DND-41 (cell line): Measurements from ENCODE around the gene FHIT.

ENCODE experiments used
- ATAC-seq: fragments of 200-7000 bp; cut with Tn5 transposase; 3 replicates; pipeline ENCODE4 v1.9.1; 2021; ENCODE audit warnings: low read depth; ENCODE audit not compliant: insufficient read depth
- DNase-seq: peaks from one replicate; pipeline ENCODE4 v3.0.0-alpha.2; 2020
- H2AFZ ChIP-seq: 2 replicates; pipeline ENCODE4 v1.6.0; 2012; ENCODE audit warnings: low read depth, low read length
- H3K27ac ChIP-seq: 2 replicates; pipeline ENCODE4 v1.5.1; 2012; ENCODE audit warnings: low read length, inconsistent platforms
- H3K27me3 ChIP-seq: fragments of 200-600 bp; sonication (generic); 2 replicates; pipeline ENCODE4 v1.6.0; 2012; ENCODE audit warnings: low read length, mild to moderate bottlenecking, inconsistent platforms; ENCODE audit not compliant: insufficient read depth, poor library complexity
- H3K36me3 ChIP-seq: 2 replicates; pipeline ENCODE4 v1.5.1; 2012; ENCODE audit warnings: low read length, inconsistent platforms; ENCODE audit not compliant: insufficient read depth
- H3K4me1 ChIP-seq: 2 replicates; pipeline ENCODE4 v1.5.1; 2012; ENCODE audit warnings: mild to moderate bottlenecking, low read length; ENCODE audit not compliant: insufficient read depth
- H3K4me2 ChIP-seq: 2 replicates; pipeline ENCODE4 v1.6.0; 2012; ENCODE audit warnings: mild to moderate bottlenecking, moderate library complexity, low read length, inconsistent platforms; ENCODE audit not compliant: insufficient read depth
- H3K4me3 ChIP-seq, 2 experiments: fragments of 200-600 bp in 1 of 2; shearing (Covaris generic) in 1 of 2; 2 replicates each; pipeline ENCODE4 v1.5.1; 2012 to 2016; ENCODE audit warnings: inconsistent platforms in 2 of 2, low read length in 2 of 2, mild to moderate bottlenecking in 2 of 2, low read depth in 1 of 2, moderate library complexity in 1 of 2
- H3K79me2 ChIP-seq: 2 replicates; pipeline ENCODE4 v1.6.0; 2012; ENCODE audit warnings: low read length, inconsistent platforms; ENCODE audit not compliant: insufficient read depth
- H3K9ac ChIP-seq: 2 replicates; pipeline ENCODE4 v1.6.0; 2012; ENCODE audit warnings: low read depth, mild to moderate bottlenecking, inconsistent platforms, low read length, moderate library complexity
- H3K9me3 ChIP-seq: 2 replicates; pipeline ENCODE4 v1.5.1; 2012; ENCODE audit warnings: low read length, moderate library complexity, mild to moderate bottlenecking, inconsistent platforms; ENCODE audit not compliant: insufficient read depth, severe bottlenecking
- H4K20me1 ChIP-seq: 2 replicates; pipeline ENCODE4 v1.6.0; 2012; ENCODE audit warnings: low read length; ENCODE audit not compliant: insufficient read depth
- EZH2 ChIP-seq: IDR thresholded peaks from 3 replicates; pipeline ENCODE4 v1.6.1; 2012; ENCODE audit warnings: borderline replicate concordance, low read depth, mild to moderate bottlenecking, moderate library complexity, low read length, inconsistent platforms; ENCODE audit not compliant: severe bottlenecking
- TF ChIP-seq, protein P1 (sequence below): IDR thresholded peaks from 2 replicates; pipeline ENCODE4 v1.5.1; 2012; ENCODE audit warnings: borderline replicate concordance, low read length, moderate library complexity, mild to moderate bottlenecking; ENCODE audit not compliant: poor library complexity, severe bottlenecking; ENCODE audit errors: extremely low read depth

The FHIT gene

GRCh38 chr3:59949311-59949710 lies 1301.9 kb downstream of the FHIT start:
- no peak overlapping the region for H3K4me2 ChIP-seq
- ATAC-seq = no peak
- TF ChIP-seq, protein P1, sequence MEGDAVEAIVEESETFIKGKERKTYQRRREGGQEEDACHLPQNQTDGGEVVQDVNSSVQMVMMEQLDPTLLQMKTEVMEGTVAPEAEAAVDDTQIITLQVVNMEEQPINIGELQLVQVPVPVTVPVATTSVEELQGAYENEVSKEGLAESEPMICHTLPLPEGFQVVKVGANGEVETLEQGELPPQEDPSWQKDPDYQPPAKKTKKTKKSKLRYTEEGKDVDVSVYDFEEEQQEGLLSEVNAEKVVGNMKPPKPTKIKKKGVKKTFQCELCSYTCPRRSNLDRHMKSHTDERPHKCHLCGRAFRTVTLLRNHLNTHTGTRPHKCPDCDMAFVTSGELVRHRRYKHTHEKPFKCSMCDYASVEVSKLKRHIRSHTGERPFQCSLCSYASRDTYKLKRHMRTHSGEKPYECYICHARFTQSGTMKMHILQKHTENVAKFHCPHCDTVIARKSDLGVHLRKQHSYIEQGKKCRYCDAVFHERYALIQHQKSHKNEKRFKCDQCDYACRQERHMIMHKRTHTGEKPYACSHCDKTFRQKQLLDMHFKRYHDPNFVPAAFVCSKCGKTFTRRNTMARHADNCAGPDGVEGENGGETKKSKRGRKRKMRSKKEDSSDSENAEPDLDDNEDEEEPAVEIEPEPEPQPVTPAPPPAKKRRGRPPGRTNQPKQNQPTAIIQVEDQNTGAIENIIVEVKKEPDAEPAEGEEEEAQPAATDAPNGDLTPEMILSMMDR = no peak
- no peak for DNase-seq
- no peaks in the 10 kb centered on the region for H3K4me1 ChIP-seq
- H3K79me2 ChIP-seq = no peaks in the 10 kb centered on the region
- peaks cover 34% of the 10 kb centered on the region; the same call in 1 of the 2 replicates for H3K36me3 ChIP-seq
- H3K27me3 ChIP-seq = no peaks in the 10 kb centered on the region
- no peak overlapping the region for H3K27ac ChIP-seq
- no peaks in the 10 kb centered on the region for H3K9me3 ChIP-seq
- H2AFZ ChIP-seq = no peak overlapping the region
- no peak overlapping the region for H3K4me3 ChIP-seq
- no peak overlapping the region for H3K9ac ChIP-seq
- no peaks in the 10 kb centered on the region for H4K20me1 ChIP-seq

- H3K9me3 ChIP-seq = no peaks in the 10 kb centered on the region
- no peak overlapping the region for H3K4me3 ChIP-seq
- no peaks in the 10 kb centered on the region for H3K27me3 ChIP-seq
- DNase-seq (no peak), ATAC-seq (no peak)
- H2AFZ ChIP-seq = no peak overlapping the region
- no peak overlapping the region for H3K27ac ChIP-seq
- peaks cover 17% of the 10 kb centered on the region for H3K36me3 ChIP-seq
- H3K4me1 ChIP-seq = no peaks in the 10 kb centered on the region
- no peaks in the 10 kb centered on the region for H4K20me1 ChIP-seq
- no peaks in the 10 kb centered on the region for H3K79me2 ChIP-seq
- H3K9ac ChIP-seq = no peak overlapping the region
- H3K4me2 ChIP-seq = no peak overlapping the region
- TF ChIP-seq, protein P1 = no peak
- no peak for TF ChIP-seq EZH2
Measured at GRCh38 chr3:59946401-59946800, 1304.9 kb downstream of the FHIT start.

GRCh38 chr3:59940718-59941117 lies 1310.5 kb downstream of the FHIT start:
- no peak overlapping the region for H3K4me2 ChIP-seq
- no peak overlapping the region for H3K9ac ChIP-seq
- no peaks in the 10 kb centered on the region for H3K9me3 ChIP-seq
- TF ChIP-seq EZH2 = no peak
- TF ChIP-seq, protein P1 = no peak
- no peaks in the 10 kb centered on the region for H3K27me3 ChIP-seq
- H3K4me1 ChIP-seq = no peaks in the 10 kb centered on the region
- no peak for DNase-seq
- H2AFZ ChIP-seq = no peak overlapping the region
- H3K79me2 ChIP-seq = no peaks in the 10 kb centered on the region; the same call in 1 of the 2 replicates
- no peak for ATAC-seq
- H4K20me1 ChIP-seq = no peaks in the 10 kb centered on the region
- peaks cover 27% of the 10 kb centered on the region for H3K36me3 ChIP-seq
- H3K27ac ChIP-seq = no peak overlapping the region
- no peak overlapping the region for H3K4me3 ChIP-seq
